GM15510 (cell line): ENCODE results near the gene CATSPERE.

ENCODE experiments used
- POLR2A ChIP-seq: IDR thresholded peaks from 3 replicates; pipeline ENCODE4 v1.6.1; 2011; ENCODE audit warnings: borderline replicate concordance; ENCODE audit not compliant: insufficient read length; ENCODE audit errors: extremely low read depth

Gene CATSPERE

DNA sequence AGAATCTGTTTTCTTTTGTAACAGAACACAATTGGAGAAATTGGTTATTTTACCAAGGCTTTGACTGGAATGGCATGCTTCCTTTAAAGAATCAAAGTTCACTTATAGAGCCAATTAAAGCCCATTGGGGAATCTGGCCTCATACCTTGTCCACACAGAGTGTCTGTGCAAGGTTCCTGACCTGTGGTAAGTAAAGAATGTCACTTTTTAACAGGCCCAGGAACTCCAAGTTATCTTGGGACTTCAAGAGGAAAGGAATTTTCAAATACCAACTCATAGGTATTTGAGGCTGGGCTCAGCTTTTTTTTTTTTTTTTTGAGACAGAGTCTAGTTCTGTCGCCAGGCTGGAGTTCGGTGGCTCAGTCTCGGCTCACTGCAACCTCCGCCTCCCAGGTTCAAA is 2.3 kb upstream of the CATSPERE start:
- TF ChIP-seq POLR2A, result no peak

DNA sequence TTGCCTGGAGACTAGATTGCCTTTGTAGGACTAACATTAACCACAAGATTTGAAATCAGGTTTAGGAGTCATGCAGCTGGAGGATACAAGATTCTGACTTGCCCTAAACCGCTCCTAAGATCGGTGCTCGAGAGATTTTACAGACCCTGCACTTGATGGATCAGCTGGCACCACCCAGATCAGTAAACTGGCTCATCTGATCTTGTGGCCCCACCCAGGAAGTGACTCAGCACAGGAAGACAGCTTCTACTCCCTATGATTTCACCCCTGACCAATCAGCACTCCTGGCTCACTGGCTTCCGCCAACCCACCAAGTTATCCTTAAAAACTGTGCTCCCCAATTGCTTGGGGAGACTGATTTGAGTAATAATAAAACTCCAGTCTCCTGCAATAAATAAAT is 876 bp upstream of the CATSPERE start:
- TF ChIP-seq POLR2A, result no peak

DNA sequence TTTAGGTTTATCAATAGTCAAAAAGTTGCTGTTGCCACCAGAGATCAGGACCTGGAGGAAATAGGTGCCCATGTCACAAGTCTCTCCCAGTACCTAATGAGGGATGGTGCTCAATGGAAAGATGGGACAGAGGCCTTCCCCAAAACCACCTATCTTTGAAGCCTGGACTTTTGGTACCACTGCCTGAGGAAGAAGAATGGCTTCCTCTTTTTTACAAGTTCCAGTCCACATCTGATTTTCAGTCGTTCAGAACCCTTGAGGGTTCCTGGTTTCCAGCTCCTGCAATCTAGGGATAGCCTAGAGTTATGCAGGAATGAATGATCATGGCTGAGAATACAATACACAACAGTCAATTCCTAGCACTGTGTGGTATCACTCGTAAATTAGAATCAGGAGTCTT is 5.7 kb downstream of the CATSPERE start:
- no peak for TF ChIP-seq POLR2A

DNA sequence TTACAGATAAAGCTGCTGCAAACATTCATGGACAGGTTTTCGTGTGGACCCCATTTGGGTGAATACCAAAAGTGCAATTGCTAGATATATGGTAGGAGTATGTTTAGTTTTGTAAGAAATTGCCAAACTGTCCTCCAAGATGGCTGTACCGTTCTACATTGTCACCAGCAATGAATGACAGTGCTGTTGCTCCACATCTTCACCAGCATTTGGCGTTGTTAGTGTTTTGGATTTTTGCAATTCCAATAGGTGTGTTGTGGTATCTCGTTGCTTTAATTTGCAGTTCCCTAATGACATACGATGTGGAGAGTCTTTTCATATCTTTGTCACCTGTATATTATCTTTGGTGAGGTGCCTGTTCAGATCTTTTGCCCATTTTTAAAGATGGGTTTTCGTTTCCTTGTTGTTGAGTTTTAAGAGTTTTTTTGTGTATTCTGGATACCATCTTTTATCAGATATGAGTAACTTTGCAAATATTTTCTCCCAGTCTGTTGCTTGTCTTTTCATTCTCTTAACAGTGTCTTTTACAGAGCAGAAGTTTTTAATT is 12.1 kb downstream of the CATSPERE start:
- TF ChIP-seq POLR2A, result no peak

DNA sequence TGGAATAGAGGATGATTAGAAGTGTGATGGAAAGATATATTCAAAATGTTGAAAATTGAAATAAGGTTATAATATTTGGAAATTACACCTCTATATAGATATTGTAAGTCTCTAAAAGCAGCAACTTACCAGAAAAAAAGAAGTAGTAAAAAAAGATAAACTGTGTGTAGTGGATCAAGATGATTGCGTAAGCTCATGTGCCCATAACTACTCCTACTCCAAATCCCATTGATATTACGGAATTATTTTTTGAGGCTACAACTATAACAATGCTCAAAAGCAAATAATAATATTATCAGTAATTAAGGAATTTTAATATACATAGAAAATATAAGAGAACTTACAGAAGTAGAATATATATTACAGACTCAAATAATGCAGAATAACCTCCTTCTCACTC is 33.6 kb downstream of the CATSPERE start:
- TF ChIP-seq POLR2A, result no peak

DNA sequence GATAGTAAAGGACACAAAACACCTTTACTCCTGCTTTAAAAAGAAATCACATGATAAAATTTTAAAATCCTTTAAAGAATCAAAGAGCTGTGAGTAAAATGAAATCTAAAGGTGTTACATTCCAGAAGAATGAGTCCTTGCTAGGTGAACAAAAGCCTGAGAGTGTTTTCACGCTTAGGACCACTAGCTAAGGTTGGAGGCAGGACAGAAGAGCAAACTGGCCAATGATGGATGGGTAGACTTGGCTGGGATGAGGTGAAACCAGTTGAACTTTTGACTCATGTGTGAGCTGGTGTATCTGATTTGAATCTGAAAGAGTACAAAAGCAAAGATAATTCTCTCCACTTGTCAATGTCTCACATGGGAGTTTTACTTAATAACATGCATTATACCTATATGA is 35.1 kb downstream of the CATSPERE start:
- no peak for TF ChIP-seq POLR2A

DNA sequence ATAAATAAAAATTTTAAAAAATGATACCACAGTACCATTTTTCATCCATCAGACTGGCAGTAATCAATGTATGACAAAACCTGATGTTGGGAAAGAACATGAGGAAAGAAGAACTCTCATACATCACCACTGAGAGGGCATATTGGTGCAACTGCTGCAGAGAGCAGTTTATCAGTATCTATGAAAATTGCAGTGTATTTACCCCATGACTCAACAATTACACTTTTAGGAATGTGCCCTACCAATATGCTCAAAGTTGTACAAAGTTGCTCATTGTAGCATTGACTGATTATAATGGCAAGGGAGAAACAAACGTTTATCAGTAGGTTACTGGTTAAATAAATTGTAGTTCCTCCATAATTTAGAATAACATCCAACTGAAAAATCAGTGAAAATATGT is 36.7 kb downstream of the CATSPERE start:
- TF ChIP-seq POLR2A, result no peak

DNA sequence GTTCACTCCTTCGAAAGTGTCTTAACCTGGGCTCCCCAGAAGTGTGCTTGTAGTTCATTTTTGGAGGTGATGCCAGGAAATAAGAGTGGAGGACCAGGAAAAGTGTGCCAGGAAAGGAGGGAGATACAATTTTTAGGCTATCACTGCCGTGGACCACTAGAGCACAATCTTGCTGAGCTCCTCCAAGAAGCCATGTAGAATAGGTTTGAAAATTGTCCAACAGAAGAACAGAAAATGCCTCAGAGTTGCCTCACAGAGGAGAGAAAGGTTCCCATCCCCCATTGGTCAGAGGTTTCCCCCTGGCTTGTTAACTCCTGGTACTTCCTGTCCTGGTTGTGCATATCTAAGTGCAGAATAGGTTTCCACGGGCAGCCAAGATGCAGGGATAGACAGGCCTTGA is 41.6 kb downstream of the CATSPERE start:
- no peak for TF ChIP-seq POLR2A

DNA sequence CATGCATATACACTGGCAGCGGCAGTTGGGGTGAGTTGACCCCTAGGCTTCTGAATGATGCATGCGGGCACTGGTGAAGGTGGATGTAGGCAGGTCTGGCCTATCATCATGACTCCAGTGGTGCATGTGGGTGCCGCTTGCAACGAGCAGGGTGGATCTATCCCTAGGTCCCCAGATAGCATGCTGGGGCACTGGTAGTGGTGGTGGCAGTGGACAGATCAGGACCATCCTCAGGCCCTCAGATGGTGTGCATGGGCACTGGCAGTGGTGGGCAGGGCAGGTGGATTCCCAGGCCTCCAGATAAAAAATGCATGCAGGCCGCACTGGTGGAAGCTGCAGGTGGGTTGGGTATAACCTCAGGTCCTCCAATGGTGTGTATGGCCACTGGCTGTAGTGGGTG is 52.4 kb downstream of the CATSPERE start:
- TF ChIP-seq POLR2A, result no peak

DNA sequence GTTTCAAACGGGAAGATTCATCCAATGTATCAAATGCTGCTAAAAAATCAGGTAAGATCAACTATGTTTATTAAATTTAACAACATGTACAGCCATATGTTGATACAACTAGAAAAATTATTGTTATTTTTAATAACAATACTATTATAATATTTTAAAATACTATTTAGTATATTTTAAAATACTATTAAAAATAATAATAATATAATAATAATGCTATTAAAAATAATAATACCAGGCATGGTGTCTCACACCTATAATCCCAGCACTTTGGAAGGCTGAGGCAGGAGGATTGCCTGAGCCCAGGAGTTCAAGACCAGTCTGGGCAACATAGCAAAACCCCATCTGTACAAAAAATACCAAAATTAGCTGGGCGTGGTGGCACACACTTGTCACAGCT is 54.6 kb downstream of the CATSPERE start:
- no peak for TF ChIP-seq POLR2A

DNA sequence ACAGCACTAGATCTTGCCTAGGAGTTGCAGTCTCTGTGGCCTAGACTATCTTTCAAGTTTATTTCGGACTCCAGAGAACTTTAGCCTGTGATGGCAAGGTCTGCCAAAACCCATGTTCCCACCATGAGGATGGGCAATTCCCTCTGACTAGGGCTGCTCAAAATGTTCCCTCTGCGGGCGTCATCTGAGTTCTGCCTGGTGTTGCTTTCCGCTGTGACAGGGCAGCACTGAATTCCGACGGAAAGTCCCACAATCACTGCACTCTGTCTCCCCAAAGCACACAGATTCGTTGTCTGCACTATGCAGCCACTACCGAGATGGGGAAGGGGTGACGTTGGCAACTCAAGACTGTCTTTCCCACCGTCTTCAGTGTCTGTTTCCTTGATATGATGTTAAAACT is 75.2 kb downstream of the CATSPERE start:
- no peak for TF ChIP-seq POLR2A

DNA sequence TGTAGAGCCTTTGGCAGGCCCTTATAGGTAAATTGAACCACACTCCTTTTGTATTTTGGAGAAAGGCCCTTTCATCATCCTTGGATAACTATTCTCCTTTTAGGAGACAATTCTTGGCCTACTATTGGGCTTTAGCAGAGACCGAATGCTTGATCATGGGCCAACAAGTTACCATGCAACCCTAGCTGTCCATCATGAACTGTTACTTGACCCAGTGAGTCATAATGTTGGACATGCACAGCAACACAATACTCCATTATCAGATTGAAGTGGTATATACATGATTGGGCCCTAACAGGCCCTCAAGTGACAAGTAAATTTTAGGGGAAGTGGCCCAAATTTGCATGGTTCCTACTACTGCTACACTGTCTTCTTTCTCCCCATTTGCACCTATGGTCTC is 84.4 kb downstream of the CATSPERE start:
- TF ChIP-seq POLR2A, result no peak

DNA sequence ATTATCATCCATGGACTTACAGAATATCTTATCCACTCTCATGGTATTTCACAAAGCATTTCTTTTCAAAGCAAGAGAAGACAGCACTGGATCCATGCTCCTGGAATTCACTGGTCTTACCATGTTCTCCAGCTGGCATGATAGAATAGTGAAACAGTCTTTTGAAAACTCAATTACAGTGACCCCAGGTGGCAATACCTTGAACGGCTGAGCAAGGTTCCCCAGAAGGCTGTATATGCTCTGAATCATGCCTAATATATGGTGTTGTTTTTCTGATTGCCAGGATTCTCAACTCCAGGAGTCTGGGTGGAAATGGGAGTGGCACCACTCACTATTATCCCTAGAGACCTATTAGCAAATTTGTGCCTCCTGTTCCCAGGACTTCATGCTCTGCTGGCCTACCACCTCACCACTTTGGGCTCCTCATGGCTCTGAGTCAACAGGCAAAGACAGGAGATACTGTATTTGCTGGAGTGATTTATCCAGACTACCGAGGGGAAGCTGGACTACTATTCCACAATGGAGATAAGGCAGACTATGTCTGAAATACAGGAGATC is 87.6 kb downstream of the CATSPERE start:
- no peak for TF ChIP-seq POLR2A

DNA sequence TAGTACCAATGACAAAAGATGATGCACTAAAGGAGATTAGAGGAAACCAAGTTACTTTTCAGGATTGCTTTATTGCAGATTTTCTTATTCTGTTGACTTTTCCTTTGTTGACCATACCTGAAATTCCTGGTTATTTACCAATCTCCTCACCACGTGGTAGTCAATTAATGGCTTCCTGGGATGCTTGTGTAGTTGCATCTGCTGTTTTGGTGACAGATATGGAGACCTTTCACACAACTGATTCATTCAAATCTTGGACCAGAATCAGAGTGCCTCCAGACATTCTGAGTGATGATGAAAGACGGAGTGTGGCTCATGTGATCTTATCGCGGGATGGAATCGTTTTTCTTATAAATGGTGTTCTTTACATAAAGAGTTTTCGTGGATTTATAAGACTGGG is 91.3 kb downstream of the CATSPERE start:
- TF ChIP-seq POLR2A, result no peak

DNA sequence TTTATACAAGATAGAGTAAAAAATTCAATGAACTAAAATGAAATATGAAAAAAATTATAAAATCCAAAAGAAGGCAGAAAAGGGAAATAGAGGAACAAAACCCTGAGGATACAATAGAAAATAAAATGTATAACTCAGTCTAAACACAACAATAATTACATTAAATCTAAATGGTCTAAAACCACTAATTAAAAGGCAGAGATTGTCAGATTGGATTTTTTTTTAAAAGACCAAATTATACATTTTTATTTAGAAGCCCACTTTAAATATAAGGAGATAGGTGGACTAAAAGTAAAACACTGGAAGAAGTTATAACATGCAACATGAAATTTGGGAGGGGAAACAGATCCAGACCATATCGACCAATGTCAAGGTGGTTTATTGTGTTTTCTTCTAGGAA is 95.2 kb downstream of the CATSPERE start:
- no peak for TF ChIP-seq POLR2A

DNA sequence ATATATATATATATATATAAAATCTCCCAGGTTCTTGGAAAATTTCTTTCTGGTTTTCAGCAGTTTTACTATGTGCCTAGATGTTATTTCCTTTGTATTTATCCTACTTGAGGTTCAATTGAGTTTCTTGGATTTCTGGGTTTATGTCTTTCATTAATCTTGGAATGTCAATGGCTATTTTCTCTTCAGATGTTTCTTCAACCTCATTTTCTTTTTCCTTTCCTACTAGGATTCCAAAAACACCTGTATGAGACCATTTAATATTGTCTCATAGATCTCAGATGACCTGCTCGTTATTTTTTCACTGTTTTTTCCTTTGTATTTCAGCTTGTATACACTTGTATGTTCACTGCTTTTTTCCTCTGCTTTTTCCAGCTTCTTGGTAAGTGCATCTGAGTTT is 96.5 kb downstream of the CATSPERE start:
- no peak for TF ChIP-seq POLR2A

DNA sequence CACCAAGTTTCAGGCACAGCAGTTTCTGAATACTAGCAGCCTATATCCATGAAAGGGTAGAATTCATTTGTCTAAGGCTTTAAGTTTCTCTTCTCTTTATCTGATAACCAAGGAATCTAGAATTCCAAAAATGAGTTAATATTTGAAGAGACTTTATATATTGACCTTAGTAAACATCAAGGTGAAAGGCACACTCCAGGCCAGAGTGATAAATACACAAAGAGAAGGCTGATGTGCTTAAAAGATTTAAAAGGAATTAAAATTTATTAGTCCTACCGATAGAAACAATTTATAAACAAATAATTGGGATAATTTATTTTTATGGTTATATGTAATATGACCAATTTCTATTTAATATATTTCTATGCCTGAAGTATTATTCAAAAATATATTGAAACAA is 98.5 kb downstream of the CATSPERE start:
- TF ChIP-seq POLR2A, result no peak
